ENCODE measurements around the gene ITPK1.

- TF ChIP-seq CTCF (IDR thresholded peaks at IDR 0.05) (no peak), POLR2A (IDR thresholded peaks at IDR 0.05) (no peak)
These were observed 31.3 kb downstream of the ITPK1 start for GRCh38 chr14:93084402-93084801.

Measured in thyroid gland (tissue), 4 donors.